ENCODE data around the gene ZNF189. TPM values are rescaled to one million over a fixed set of nuclear protein-coding genes. Genes with fewer than 3 reads are reported as not detected.

ZNF189 gene
- total RNA-seq, 3 donors from 2014 or later: 20.2 to 32.1 (median 23.9) TPM

DNA sequence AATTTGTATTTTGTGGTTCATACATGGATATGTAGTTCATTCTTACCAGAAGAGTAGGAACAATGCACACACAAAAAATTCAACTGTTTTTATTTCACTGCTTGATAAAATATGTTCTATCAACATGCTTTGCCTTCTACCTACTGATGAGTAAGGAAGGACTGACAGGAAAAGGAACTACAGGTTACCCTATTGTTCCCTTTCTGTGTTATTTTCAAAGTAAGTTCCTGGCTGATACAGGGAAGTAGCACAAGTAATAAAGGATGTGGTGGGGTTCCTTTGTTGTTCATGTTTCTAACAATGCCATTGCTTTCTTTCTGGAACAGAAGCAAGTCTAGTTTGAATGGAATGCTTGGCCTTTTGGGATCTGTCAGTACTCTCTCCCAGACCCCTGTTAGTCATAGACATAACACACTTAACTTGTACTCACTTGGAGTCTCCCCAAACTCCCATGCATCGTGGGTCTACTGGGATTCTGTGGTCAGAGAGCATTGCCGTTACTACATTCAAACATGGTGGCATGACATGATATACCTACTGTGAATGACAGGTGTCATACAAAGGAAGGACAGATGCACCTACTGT is 57.1 kb downstream of the ZNF189 start:
- no peaks in the 10 kb centered on the region for H3K4me1 ChIP-seq
- TF ChIP-seq, protein P1, sequence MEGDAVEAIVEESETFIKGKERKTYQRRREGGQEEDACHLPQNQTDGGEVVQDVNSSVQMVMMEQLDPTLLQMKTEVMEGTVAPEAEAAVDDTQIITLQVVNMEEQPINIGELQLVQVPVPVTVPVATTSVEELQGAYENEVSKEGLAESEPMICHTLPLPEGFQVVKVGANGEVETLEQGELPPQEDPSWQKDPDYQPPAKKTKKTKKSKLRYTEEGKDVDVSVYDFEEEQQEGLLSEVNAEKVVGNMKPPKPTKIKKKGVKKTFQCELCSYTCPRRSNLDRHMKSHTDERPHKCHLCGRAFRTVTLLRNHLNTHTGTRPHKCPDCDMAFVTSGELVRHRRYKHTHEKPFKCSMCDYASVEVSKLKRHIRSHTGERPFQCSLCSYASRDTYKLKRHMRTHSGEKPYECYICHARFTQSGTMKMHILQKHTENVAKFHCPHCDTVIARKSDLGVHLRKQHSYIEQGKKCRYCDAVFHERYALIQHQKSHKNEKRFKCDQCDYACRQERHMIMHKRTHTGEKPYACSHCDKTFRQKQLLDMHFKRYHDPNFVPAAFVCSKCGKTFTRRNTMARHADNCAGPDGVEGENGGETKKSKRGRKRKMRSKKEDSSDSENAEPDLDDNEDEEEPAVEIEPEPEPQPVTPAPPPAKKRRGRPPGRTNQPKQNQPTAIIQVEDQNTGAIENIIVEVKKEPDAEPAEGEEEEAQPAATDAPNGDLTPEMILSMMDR (IDR thresholded peaks at IDR 0.05): no peak
- no peak for TF ChIP-seq POLR2AphosphoS5 (IDR thresholded peaks at IDR 0.05)
- no peak for TF ChIP-seq POLR2A (IDR thresholded peaks at IDR 0.05)
- peak overlapping the region in 1 of 2 donors; percentile 12 for H3K27ac ChIP-seq
- H3K4me3 ChIP-seq: no peak overlapping the region
- H3K9me3 ChIP-seq: peaks cover 0 to 8% of the 10 kb centered on the region in 2 donors
- H3K27me3 ChIP-seq: peaks cover 0 to 2% of the 10 kb centered on the region in 2 donors
- intact Hi-C loops (cut with DNase I; ENCODE audit: low total_unique reads): no loop called here
- no peak for DNase-seq (ENCODE audit: low spot score in 2 of 2)
- no peaks in the 10 kb centered on the region for H3K36me3 ChIP-seq

DNA sequence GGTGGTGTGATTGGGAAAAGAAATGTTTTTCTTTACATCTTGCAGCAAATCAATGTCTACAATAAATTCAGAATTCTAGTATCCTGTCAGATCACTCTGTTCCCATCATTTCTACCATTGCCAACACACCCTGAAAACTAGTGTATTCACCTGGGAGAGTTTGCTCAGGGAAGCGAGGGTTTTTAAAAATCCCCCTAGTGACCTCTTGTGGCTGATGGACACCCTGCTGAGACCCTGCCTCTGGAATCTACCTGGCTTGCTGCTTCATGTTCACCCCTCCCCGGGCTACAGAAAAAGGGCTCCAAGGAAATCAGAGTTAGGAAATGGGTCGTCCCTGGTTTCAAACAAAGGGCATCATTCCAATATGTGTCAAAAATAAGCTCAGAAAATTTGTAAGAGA is 58.4 kb downstream of the ZNF189 start:
- TF ChIP-seq POLR2A (IDR thresholded peaks at IDR 0.05) (no peak), POLR2AphosphoS5 (IDR thresholded peaks at IDR 0.05) (no peak)
- TF ChIP-seq, protein P1 (IDR thresholded peaks at IDR 0.05): no peak
- Histone ChIP-seq H3K9me3 (peaks cover 0 to 8% of the 10 kb centered on the region in 2 donors), H3K4me3 (no peak overlapping the region), H3K27ac (no peak overlapping the region), H3K27me3 (peaks cover 0 to 6% of the 10 kb centered on the region in 2 donors), H3K36me3 (no peaks in the 10 kb centered on the region), H3K4me1 (no peaks in the 10 kb centered on the region)
- DNase-seq (ENCODE audit: low spot score in 2 of 2): no peak
- intact Hi-C loops (cut with DNase I; ENCODE audit: low total_unique reads): no loop called here

DNA sequence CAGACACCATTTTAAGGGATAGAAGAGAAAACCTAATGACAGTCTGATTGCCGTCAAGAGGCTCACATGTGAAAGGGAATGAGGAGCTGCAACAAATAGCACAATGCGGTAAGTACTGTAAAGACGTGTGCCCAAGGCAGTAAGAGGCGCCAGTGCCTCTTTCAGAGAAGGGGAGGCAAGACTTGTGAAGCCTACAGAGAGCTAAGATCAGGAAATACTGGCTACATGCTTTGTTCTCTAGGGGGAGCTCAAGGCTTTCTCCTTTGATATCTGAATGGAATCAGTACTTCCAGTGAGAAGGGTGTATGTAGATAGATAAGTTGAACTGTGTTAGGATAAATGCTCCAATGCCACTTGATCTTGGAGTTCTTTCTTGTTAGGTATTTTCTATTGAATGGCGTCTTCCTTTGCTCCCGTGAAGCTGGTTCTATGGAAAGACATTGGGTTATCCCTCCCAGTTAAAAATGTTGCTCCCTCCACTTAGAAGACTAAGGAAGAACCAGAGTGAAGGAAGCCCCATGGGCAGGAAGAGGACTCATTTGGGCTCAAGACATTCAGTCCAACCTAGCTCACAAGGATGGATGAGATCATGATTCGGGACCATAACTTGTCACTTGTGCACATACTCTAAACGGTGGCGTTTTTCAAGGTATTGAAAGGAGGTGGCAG is 60.4 kb downstream of the ZNF189 start:
- no peak overlapping the region for H3K27ac ChIP-seq
- H3K27me3 ChIP-seq: peaks cover 0 to 9% of the 10 kb centered on the region in 2 donors
- TF ChIP-seq, protein P1 (IDR thresholded peaks at IDR 0.05): peak in 2 of 3 donors; percentile 49 to 50
- TF ChIP-seq POLR2AphosphoS5 (IDR thresholded peaks at IDR 0.05) (no peak), POLR2A (IDR thresholded peaks at IDR 0.05) (no peak)
- no peaks in the 10 kb centered on the region for H3K4me1 ChIP-seq
- DNase-seq (ENCODE audit: low spot score in 2 of 2): no peak
- intact Hi-C loops (cut with DNase I; ENCODE audit: low total_unique reads): no loop called here
- no peaks in the 10 kb centered on the region for H3K9me3 ChIP-seq
- H3K36me3 ChIP-seq: no peaks in the 10 kb centered on the region
- no peak overlapping the region for H3K4me3 ChIP-seq

Other genes starting within 250 kb of the ZNF189 start
- under 1 TPM in 1 of 3 donors, not detected in 2; 0.16 TPM for gene BAAT, start 13.8 kb upstream of the ZNF189 start, total RNA-seq
- 10 to 100 TPM in 2 of 3 donors, 1 to 10 TPM in 1; 9.4 to 21.2 (median 14.7) TPM for gene MRPL50, start 233 bp upstream of the ZNF189 start, total RNA-seq
- gene ALDOB, start 36.9 kb downstream of the ZNF189 start, total RNA-seq: under 1 TPM in 1 of 3 donors, not detected in 2; 0.66 TPM
- 10 to 100 TPM; 24.6 to 31.5 (median 29.9) TPM for gene RNF20, start 135.0 kb downstream of the ZNF189 start, total RNA-seq
- gene PPP3R2, start 196.1 kb downstream of the ZNF189 start, total RNA-seq: not detected

Data from breast epithelium (tissue), 4 donors.